Breast epithelium (tissue), 3 donors: Measurements from ENCODE around the gene IFNK.

Source experiments
- POLR2A ChIP-seq: fragments of 450-650 bp; IDR thresholded peaks from one replicate; pipeline ENCODE4 v1.6.1; 2016; ENCODE audit warnings: antibody characterized with exemption, mild to moderate bottlenecking, moderate library complexity
- POLR2AphosphoS5 ChIP-seq, 3 donors: sonication (generic); formaldehyde crosslinking; IDR thresholded peaks; one replicate each; pipeline ENCODE4 v1.6.1; 2017; ENCODE audit warnings: antibody characterized with exemption in 3 of 3
- TF ChIP-seq, protein P1 (sequence below), 3 donors: fragments of 450-650 bp; IDR thresholded peaks; one replicate each; pipeline ENCODE4 v1.5.1; 2016 to 2017; ENCODE audit warnings: antibody characterized with exemption in 3 of 3, mild to moderate bottlenecking in 3 of 3, moderate library complexity in 3 of 3

DNA sequence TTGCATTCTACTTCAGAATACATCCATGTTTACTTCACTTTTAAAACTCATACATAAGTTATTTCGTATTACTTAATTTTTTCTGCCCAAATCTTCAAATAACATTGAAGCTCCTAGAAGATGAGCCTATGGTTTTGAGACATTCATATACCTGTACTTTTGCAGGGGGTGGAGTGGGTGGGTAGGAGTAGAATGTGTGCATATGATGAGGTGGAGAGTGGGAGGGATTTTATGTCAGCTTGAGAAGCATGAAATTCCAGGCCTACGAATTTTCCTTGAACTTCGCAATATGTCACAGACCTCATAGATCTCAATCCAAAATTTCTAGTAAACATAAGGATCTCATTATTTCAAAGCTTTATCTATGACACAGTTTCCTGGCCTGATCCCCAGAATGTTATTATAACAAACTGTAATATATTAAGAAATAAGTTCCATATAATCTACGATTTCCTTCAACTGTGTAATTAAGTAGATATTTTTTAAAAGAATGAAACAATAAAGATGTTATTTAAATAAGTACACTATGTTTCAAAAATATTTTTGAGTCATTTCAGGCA is 25.2 kb downstream of the IFNK start:
- no peak for TF ChIP-seq POLR2AphosphoS5 (IDR thresholded peaks at IDR 0.05)
- no peak for TF ChIP-seq POLR2A
- TF ChIP-seq, protein P1, sequence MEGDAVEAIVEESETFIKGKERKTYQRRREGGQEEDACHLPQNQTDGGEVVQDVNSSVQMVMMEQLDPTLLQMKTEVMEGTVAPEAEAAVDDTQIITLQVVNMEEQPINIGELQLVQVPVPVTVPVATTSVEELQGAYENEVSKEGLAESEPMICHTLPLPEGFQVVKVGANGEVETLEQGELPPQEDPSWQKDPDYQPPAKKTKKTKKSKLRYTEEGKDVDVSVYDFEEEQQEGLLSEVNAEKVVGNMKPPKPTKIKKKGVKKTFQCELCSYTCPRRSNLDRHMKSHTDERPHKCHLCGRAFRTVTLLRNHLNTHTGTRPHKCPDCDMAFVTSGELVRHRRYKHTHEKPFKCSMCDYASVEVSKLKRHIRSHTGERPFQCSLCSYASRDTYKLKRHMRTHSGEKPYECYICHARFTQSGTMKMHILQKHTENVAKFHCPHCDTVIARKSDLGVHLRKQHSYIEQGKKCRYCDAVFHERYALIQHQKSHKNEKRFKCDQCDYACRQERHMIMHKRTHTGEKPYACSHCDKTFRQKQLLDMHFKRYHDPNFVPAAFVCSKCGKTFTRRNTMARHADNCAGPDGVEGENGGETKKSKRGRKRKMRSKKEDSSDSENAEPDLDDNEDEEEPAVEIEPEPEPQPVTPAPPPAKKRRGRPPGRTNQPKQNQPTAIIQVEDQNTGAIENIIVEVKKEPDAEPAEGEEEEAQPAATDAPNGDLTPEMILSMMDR (IDR thresholded peaks at IDR 0.05), result no peak
